ENCODE data around the gene MRPL22.
"Not testable (repeated sequence)": the region's sequence is repeated elsewhere in the genome, so short reads cannot be mapped to it uniquely, and the experiment has no call there.

Gene MRPL22

DNA sequence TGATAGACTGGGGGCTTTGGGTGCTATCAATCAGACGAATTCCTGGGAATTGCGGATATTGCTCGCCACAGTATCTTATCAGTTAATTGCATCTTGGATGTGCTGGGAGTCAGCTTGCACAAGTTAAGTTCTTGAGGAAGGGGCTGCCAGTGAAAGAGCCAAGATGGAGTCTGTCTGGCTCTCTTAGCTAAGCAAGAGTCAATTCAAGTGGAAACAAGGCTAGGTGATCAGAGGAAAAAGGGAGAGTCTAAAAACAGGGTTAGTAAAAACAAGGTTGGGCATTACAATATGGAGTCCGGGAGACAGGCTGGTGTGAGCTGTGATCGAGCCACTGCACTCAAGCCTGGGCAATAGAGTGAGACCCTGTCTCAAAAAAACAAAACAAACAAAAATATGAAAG is 1.5 kb upstream of the MRPL22 start:
- in situ Hi-C loops (cut with HindIII; ENCODE audit: low sequenced_read_pairs), result not testable (repeated sequence)

DNA sequence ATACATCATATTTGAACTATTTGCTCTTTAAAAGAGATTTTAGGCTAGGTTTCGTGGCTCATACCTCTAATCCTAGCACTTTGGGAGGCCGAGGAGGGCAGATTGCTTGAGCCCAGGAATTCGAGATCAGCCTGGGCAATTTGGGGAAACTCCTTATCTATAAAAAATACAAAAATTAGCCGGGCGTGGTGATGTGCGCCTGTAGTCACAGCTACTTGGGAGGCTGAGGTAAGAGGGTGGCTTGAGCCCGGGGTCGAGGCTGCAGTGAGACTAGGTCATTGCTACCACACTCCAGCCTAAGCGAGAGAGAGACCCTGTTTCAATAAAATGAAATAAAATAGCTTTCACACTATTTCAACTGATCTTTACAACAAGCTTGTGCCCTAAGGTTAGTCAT is 500 bp upstream of the MRPL22 start:
- in situ Hi-C loops (cut with HindIII; ENCODE audit: low sequenced_read_pairs), result no loop called here

DNA sequence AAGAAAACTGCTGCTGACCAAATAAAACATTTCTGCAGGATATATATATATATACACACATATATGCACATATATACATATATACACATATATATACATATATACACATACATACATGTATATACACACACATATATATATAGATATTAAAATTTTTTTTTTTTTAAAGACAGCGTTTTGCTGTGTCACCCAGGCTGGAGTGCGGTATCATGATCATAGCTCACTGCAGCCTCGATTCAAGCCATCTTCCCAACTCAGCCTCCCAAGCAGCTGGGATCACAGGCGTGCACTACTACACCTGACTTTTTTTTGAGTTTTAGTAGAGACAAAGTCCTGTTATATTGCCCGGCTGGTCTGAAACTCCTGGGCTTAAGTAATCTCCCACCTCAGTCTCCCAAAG is 2.7 kb downstream of the MRPL22 start:
- in situ Hi-C loops (cut with HindIII; ENCODE audit: low sequenced_read_pairs), result no loop called here

DNA sequence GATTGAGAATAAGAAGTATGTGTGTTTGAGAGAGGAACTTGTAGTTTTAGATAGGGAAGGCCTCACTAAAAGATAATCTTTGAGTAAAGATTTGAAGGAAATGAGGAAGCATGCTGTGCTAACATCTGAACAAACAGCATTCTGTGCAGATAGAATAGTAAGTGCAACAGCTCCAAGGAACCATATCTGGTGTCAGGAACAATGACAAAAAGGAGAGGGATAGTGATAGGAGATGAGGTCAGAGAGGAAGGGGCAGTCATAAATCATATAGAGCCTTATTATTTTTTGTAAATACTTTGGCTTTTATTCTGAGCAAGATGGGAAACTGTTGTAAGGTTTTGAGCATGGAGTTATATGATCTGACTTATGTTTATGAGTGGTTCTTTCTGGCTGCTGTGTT is 3.8 kb downstream of the MRPL22 start:
- in situ Hi-C loops (cut with HindIII; ENCODE audit: low sequenced_read_pairs), result no loop called here

DNA sequence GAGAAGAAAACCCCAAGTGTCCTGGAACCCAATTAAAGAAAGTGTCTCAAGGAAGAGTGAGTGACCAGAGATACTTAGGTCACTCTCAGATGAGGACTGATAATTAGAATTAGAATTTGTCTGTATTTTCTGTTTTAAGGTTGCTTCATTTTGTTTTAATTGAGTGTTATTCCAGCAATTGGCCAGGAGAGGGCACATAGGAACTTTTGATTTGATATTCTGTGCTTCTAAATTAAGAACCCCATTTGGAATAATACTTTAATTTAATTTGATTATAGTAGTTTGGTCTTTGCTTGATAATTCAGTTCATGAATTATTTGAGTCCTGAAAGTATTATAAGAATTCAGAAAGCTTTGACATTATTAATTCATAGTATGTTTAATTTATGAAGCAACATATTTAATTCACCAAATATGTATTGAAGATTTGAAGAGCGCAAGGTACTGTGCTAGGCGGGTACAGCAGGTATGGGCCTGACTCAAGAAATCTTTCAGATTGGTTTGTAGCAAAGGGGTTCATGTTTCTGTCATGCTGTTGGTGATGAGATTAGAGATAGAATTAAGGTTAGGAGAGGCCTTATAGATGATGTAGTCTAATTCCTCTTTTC is 4.9 kb downstream of the MRPL22 start:
- in situ Hi-C loops (cut with HindIII; ENCODE audit: low sequenced_read_pairs), result no loop called here

DNA sequence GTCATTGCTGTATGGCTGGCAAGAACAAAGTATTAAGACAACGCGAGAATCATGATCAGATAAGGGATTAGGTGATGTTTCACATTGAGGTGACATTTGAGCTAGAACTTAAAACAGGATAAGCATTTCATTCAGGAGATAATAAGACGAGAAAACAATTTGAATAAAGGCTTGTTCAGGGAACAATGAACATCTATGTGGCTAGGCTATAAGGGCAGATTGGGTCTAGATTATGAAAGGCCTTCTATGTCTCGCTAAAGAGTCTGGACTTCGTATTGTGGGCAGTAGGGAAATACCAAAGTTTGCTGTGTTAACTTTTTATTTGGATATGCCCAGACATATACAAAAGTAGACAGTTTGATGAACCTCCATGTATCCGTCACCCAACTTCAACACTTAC is 6.9 kb downstream of the MRPL22 start:
- in situ Hi-C loops (cut with HindIII; ENCODE audit: low sequenced_read_pairs), result no loop called here

DNA sequence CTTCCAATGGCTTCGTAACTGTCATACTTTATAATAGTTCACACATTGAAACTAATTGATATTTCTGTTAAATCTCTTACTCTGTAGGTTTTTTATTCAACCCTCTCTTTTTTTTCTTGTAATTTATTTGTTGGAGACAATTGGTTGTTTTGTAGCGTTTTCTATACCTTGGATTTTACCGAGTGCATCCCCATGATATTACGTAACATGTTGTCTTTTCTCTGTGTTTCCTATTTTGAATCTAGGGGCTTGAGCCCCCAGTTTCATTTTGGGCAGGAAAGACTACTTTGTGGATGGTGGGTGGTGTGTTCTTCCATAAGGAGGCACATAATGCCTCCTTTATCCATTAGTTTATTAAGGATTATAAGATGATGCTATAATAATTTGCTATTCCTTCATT is 7.4 kb downstream of the MRPL22 start:
- in situ Hi-C loops (cut with HindIII; ENCODE audit: low sequenced_read_pairs), result no loop called here

DNA sequence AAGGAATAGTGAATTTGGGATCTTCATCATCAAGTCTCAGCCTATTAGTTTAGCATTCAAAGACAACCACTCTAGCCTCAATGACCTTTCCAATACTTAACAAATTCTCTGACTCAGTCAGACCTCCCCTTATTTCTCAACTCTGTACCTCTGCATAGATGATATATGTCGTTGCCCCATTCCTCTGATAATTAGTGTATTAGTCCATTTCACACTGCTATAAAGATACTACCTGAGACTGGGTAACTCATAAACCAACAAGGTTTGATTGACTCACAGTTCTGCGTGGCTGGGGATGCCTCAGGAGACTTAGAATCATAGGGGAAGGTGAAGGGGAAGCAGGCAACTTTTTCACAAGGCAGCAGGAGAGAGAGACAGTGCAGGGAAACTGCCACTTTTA is 8.9 kb downstream of the MRPL22 start:
- in situ Hi-C loops (cut with HindIII; ENCODE audit: low sequenced_read_pairs), result no loop called here

DNA sequence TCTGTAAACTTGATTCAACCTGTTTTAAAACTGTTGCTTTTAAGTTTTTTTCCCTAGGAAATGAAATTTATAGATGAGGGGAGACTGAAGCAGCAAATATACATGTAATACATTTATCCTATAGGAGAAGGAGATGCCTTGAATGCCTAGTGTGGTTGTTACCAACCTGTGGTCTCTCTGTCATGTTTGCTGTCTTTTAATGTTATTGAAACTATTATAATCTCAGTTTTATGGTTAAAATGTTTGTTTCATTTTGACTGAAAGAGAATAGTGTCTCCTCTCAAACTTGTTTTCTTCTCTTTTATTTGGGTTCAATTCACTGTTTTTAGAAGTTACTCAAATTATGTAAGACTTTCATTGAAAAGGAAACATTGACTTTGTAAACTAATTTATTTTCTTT is 15.8 kb downstream of the MRPL22 start:
- in situ Hi-C loops (cut with HindIII; ENCODE audit: low sequenced_read_pairs), result no loop called here

DNA sequence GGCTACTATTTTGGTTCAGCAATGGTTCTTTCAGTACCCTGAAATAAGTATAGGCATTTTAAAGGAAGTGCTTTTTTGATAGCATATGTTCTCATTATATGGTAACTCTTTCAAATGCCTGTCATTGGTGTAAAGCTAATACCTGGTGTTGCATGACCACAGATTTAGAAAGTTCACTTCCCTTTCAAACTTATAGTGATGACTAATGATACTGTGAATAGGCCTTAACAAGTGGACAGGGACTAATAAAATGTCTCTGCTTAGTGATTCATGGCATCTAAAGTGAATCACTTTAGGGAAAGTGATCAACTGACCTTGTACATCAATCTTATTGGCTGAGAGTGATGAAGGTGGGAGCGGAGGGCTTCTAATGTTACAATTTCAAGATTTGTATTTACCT is 21.6 kb downstream of the MRPL22 start:
- in situ Hi-C loops (cut with HindIII; ENCODE audit: low sequenced_read_pairs), result no loop called here

DNA sequence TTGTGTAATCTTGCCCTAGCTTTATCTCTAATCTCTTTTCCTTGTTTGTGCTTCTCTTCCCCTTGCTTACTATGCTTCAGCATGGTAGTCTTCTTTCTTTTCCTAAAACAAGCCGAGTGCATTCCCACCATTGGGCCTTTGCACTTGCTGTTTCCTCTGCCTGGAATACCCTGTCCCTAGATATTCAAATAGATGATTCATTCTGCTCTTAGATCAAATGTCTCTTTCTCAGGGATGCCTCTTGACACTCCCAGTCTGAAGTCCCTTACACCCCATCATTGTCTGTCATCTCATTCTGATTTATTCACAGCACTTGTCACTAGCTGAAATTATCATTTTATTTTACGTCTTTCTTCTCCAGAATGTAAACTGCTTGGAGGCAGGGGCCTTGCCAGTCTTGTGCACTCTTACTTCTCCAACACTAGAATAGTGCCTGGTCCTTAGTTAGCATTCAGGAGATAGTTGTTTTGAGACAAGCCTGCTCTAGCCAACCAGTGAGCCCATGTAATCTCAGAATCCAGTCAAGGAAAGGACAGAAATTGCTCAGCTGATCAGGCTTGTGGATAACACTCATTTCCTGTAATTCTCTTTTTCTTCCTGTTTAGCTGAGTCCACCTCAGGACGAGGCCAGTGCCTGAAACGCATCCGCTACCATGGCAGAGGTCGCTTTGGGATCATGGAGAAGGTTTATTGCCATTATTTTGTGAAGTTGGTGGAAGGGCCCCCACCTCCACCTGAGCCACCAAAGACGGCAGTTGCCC is 25.4 kb downstream of the MRPL22 start:
- in situ Hi-C loops (cut with HindIII; ENCODE audit: low sequenced_read_pairs), result no loop called here

DNA sequence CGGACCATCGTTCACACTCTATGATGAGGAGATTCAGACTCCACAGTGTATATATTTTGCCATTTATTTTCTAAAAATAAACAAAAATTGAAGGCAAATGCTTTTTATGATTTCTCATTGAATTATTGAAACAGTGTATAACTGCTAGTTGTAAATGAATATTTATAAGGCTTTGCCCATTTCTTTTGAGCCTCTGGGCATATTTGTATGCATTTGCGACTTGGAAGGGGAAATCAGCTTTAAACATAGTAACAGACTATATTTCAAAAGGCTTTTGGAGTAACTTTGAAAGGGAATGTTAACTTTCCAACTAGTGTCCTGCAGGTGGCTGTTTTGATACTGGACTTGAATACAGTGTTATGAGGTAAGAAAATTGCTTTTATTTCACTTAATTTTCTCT is 26.0 kb downstream of the MRPL22 start:
- in situ Hi-C loops (cut with HindIII; ENCODE audit: low sequenced_read_pairs), result no loop called here

DNA sequence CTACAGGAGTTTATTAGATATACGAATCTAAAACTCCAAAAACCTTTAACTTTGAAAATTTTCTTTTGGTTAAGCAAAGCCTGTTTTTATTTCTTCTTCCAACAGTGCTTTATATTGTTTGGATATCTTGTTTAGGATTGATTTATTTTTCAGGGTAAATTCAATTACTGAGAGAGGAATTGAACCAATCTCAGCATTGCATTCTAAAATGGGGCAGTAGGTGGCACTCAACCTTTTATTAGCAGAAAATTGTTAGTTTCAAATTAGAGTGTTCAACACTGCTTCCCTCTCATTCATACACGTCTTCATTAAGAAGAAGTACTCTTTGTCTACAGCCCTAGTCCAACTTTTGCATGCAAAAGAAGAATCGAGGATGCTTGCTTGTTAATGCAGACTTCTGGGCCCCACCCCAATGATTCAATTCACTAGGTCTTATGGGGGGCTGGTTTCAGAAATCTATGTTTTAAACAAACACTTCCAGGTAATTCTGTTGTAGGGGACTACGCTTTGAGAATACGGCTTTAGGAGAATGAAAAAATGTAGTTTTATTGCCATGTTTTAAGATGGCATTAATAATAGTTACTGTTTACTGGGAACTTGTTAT is 26.6 kb downstream of the MRPL22 start:
- in situ Hi-C loops (cut with HindIII; ENCODE audit: low sequenced_read_pairs), result no loop called here

DNA sequence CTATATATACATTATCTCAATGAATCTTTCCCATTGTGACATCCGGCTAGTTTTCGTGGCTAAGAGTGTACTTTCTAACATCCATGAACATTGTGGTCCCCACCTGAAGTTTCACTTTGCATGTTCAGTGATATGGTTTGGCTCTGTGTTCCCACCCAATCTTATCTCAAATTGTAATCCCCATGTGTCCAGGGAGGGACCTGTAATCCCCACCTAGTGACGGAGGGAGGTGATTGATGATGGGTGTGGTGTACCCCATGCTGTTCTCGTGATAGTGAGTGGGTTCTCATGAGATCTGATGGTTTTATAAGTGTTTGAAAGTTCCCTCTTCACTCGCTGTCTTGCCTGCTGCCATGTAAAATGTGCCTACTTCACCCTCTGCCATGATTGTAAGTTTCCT is 28.1 kb downstream of the MRPL22 start:
- in situ Hi-C loops (cut with HindIII; ENCODE audit: low sequenced_read_pairs), result no loop called here

DNA sequence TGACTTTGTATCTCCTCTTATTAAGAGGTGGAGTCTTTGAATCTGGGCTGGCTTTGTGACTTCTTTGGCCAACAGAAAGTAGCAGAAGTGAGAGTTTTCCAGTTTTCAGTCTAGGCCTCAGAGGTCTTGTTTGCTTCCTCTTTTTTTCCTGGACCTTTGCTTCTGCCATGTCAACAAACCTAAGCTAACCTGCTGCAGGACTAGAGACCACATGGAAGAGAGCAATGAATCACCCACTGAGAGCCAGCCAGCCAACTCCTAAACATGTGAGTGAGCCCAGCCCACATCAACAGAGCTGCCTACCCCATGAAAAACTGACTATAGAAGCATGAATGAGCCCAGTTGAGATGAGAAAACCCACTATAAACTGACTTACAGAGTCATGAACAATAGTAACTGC is 29.9 kb downstream of the MRPL22 start:
- in situ Hi-C loops (cut with HindIII; ENCODE audit: low sequenced_read_pairs), result no loop called here

DNA sequence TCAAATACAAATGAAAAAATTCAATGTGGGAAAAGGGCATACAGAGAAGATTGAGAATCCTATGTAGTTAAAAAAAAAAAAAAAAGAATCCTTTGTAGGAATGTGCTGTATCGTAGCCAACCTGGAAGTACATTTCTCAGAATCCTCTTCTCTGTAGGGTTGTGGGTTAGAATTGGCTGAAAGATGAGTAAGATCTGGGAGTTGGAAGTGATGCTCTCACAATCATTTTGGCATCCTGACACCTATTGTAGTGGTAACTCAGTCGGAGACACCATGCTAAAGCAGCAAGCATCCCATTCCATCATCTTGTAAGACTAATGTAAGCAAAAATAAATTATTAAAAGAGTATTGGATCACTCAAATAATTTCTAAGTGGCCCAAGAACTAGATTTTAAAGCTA is 30.6 kb downstream of the MRPL22 start:
- in situ Hi-C loops (cut with HindIII; ENCODE audit: low sequenced_read_pairs), result no loop called here

DNA sequence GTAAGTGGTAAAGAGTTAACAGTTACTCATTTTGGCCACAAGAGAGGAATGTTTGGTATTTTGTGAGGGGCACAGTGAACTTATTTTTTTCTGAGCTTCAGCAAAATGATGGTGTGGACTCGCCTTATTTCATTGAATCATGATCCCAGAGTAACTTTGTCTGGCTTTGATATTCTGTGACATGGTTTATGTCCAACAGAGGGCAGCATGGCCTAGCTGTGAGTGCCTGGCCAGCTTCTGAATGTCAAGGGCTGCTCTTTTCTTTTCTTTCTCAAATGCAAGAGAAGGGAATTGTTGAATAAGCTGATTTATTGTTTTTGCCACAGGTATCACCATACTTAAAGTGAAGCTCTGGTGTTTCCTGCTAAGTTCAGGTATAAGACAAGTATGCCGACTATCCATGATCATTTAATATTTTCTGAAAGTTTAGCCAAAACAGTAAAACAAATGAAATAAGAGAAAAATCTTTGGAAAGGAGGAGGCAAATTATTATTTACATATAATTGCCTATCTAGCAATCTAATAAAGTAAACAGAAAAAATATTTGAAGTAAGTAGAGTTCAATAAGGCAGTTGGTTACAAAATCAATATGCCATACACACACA is 31.7 kb downstream of the MRPL22 start:
- in situ Hi-C loops (cut with HindIII; ENCODE audit: low sequenced_read_pairs), result no loop called here

DNA sequence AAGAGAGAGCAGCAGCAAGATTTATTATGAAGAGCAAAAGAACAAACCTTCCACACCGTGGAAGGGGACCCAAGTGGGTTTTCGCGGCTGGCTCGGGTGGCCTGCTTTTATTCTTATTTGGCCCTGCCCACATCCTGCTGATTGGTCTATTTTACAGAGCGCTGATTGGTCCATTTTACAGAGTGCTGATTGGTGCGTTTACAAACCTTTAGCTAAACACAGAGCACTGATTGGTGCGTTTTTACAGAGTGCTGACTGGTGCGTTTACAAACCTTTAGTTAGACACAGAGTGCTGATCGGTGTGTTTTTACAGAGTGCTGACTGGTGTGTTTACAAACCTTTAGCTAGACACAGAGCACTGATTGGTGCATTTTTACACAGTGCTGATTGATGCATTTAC is 35.2 kb downstream of the MRPL22 start:
- in situ Hi-C loops (cut with HindIII; ENCODE audit: low sequenced_read_pairs), result not testable (repeated sequence)

DNA sequence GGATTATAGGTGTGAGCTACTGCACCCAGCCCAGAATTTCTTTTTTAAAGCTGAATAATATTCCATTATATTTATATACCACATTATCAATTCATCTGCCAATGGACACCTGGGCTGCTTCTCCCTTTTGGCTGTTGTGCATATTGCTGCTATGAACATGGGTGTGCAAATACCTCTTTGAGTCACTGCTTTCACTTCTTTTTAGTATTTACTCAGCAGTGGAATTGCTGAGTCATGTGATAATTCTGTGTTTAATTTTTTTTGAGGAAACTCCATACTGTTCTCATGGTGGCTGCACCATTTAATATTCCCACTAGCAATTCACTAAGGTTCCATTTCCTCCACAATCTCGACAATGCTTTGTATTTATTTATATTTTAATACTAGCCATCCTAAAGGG is 36.5 kb downstream of the MRPL22 start:
- in situ Hi-C loops (cut with HindIII; ENCODE audit: low sequenced_read_pairs), result no loop called here

DNA sequence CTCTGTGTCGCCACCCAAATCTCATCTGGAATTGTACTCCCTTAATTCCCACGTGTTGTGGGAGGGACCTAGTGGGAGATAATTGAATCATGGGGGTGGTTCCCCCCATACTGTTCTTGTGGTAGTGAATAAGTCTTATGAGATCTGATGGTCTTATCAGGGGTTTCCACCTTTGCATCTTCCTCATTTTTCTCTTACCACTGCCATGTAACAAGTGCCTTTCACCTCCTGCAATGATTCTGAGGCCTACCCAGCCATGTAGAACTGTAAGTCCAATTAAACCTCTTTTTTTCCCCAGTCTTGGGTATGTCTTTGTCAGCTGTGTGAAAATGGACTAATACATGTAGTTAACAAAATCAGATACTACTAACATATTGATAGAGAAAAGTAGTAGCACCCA is 37.4 kb downstream of the MRPL22 start:
- in situ Hi-C loops (cut with HindIII; ENCODE audit: low sequenced_read_pairs), result not testable (repeated sequence)

DNA sequence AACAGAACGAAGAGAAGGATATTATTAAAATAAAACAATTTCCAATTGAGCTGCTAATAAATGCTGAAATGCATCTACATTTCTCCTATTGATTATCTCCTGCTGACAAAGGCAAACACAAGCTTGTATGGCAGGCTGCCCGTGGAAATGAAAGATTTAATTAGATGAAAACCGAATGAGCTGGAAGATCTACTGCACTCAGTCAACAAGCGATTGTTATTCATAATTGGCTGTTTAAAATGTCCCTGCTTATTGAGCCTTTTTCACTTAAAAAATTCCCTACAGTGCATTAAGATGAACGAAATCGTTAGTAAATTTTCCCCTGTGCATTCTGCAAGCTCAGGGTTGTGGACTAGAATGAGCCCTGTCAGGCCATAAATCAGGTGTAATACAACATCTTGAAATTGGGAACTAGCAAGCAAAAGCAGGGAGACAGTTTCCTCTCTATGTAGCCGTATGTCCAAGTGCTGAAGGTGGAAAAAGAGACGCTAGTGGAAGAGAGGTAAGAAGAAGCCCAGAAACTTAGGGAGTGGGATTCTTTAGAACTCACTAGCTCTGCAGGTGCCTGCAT is 44.2 kb downstream of the MRPL22 start:
- in situ Hi-C loops (cut with HindIII; ENCODE audit: low sequenced_read_pairs), result no loop called here

DNA sequence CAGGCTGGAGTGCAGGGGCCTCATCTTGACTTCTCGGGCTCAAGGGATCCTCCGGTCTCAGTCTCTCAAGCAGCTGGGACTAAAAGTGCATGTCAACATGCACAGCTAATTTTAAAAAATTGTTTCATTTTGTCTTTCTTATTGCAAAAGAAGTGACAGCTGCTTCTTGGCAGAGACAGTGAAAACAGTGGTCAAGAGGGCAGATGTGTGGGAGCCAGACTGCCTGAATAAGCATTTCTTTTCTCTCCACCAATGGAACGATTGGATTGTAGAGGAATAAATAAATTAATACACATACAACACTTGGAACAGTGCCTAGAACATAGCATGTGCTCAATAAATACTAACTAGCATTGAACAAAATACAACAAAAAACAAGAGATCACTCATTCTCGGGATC is 45.3 kb downstream of the MRPL22 start:
- in situ Hi-C loops (cut with HindIII; ENCODE audit: low sequenced_read_pairs), result no loop called here

Measured in endothelial cell of hepatic sinusoid (primary cell).